H1 (cell line): Measurements from ENCODE around the gene SEMA3D. TPM values are rescaled to one million over a fixed set of nuclear protein-coding genes. Genes with fewer than 3 reads are reported as not detected.

ENCODE experiments used
- CTCF ChIA-PET: fragments of 300-600 bp; sonication (Branson Sonifier 250); formaldehyde crosslinking; loops from one replicate; lab custom pipeline; 2021; ENCODE audit not compliant: partially characterized antibody; lab: Charles Lee
- POLR2A ChIA-PET: fragments of 300-600 bp; sonication (Branson Sonifier 250); formaldehyde crosslinking; loops from one replicate; lab custom pipeline; 2021; ENCODE audit warnings: inconsistent platforms; ENCODE audit not compliant: partially characterized antibody; lab: Charles Lee
- DNase-seq, 2 experiments: peaks; one replicate each; pipeline versions ENCODE4 v3.0.0 to v3.0.0-alpha.2; 2010 to 2022; ENCODE audit warnings: low spot score in 2 of 2, low read depth in 1 of 2, mixed read lengths in 1 of 2
- FAIRE-seq: peaks from 2 replicates; lab custom pipeline; 2011; peaks lifted over from hg19 to GRCh38; lab: Jason Lieb, UNC
- H2AFZ ChIP-seq: 2 replicates; pipeline ENCODE4 v1.8.1; 2012; ENCODE audit warnings: low read length, inconsistent platforms
- H2AK5ac ChIP-seq: 2 replicates; pipeline ENCODE4 v1.6.1; 2013; ENCODE audit warnings: low read depth, low read length
- H2BK120ac ChIP-seq: replicated peaks from 2 replicates; pipeline ENCODE3; 2013; ENCODE audit warnings: low read depth, low read length, inconsistent platforms
- H2BK12ac ChIP-seq: 2 replicates; pipeline ENCODE4 v1.6.1; 2013; ENCODE audit warnings: low read depth, low read length
- H2BK15ac ChIP-seq: 2 replicates; pipeline ENCODE4 v1.6.1; 2013; ENCODE audit warnings: low read length
- H2BK20ac ChIP-seq: 2 replicates; pipeline ENCODE4 v1.6.1; 2013; ENCODE audit warnings: low read length
- H2BK5ac ChIP-seq: 2 replicates; pipeline ENCODE4 v1.6.1; 2013; ENCODE audit warnings: low read depth, low read length
- H3K14ac ChIP-seq: 2 replicates; pipeline ENCODE4 v1.6.1; 2013; ENCODE audit warnings: inconsistent platforms; ENCODE audit not compliant: insufficient read length
- H3K18ac ChIP-seq: 2 replicates; pipeline ENCODE4 v1.6.1; 2013; ENCODE audit warnings: low read length; ENCODE audit errors: extremely low read depth
- H3K23ac ChIP-seq: 2 replicates; pipeline ENCODE4 v1.6.1; 2013; ENCODE audit warnings: inconsistent platforms; ENCODE audit not compliant: insufficient read length
- H3K23me2 ChIP-seq: 2 replicates; pipeline ENCODE4 v1.6.1; 2013; ENCODE audit warnings: low read depth, low read length
- H3K27ac ChIP-seq: 2 replicates; pipeline ENCODE4 v1.6.1; 2011; ENCODE audit warnings: low read depth, low read length, inconsistent platforms
- H3K27me3 ChIP-seq, 4 experiments: replicated peaks in 1 of 4; 1 replicate in 1 of 4; 2 replicates in 3 of 4; pipeline versions ENCODE4 v1.6.1 to v1.8.1; 2011 to 2013; ENCODE audit warnings: low read length in 3 of 4, mild to moderate bottlenecking in 3 of 4, inconsistent platforms in 2 of 4, mixed read lengths in 2 of 4, moderate library complexity in 1 of 4; ENCODE audit not compliant: control insufficient read depth in 3 of 4, insufficient read depth in 3 of 4; ENCODE audit errors: extremely low read depth in 1 of 4
- H3K36me3 ChIP-seq, 4 experiments: 2 replicates each; pipeline versions ENCODE4 v1.6.1 to v1.8.1; 2011 to 2013; ENCODE audit warnings: mild to moderate bottlenecking in 4 of 4, low read length in 3 of 4, moderate library complexity in 2 of 4, control low read depth in 1 of 4, inconsistent platforms in 1 of 4; ENCODE audit not compliant: insufficient read depth in 4 of 4, control insufficient read depth in 2 of 4
- H3K4ac ChIP-seq: replicated peaks from 2 replicates; pipeline ENCODE3; 2013; ENCODE audit warnings: low read length, low read depth, mixed read lengths, inconsistent platforms; ENCODE audit not compliant: insufficient read length
- H3K4me1 ChIP-seq, 4 experiments: replicated peaks in 1 of 4; 1 replicate in 1 of 4; 2 replicates in 3 of 4; pipeline versions ENCODE4 v1.6.1 to v1.8.1; 2011 to 2013; ENCODE audit warnings: low read length in 3 of 4, inconsistent platforms in 2 of 4, mixed read lengths in 1 of 4; ENCODE audit not compliant: insufficient read depth in 4 of 4, control insufficient read depth in 3 of 4
- H3K4me2 ChIP-seq, 2 experiments: 2 replicates each; pipeline versions ENCODE4 v1.6.1 to v1.8.1; 2011 to 2013; ENCODE audit warnings: low read depth in 2 of 2, low read length in 2 of 2, control low read depth in 1 of 2, inconsistent platforms in 1 of 2, mild to moderate bottlenecking in 1 of 2; ENCODE audit not compliant: insufficient read depth in 1 of 2
- H3K4me3 ChIP-seq, 4 experiments: fragments of 200-600, 300-600 bp in 1 of 4; sonication (generic), shearing (Covaris generic), sonication (Bioruptor Twin) in 1 of 4; 2 replicates each; pipeline versions ENCODE4 v1.5.1 to v1.8.1; 2011 to 2016; ENCODE audit warnings: low read length in 4 of 4, low read depth in 3 of 4, control low read depth in 2 of 4, inconsistent platforms in 2 of 4, mild to moderate bottlenecking in 2 of 4, mixed read lengths in 1 of 4, moderate library complexity in 1 of 4; ENCODE audit not compliant: insufficient read depth in 2 of 4; ENCODE audit errors: extremely low read depth in 1 of 4
- H3K56ac ChIP-seq: replicated peaks from 2 replicates; pipeline ENCODE3; 2013; ENCODE audit warnings: low read depth, mild to moderate bottlenecking, mixed read lengths, low read length, inconsistent platforms; ENCODE audit not compliant: insufficient read length
- H3K79me1 ChIP-seq: 2 replicates; pipeline ENCODE4 v1.6.1; 2013; ENCODE audit warnings: low read depth, low read length, control low read depth
- H3K79me2 ChIP-seq, 2 experiments: 2 replicates each; pipeline versions ENCODE4 v1.6.1 to v1.8.1; 2012 to 2013; ENCODE audit warnings: low read length in 2 of 2, mild to moderate bottlenecking in 2 of 2, inconsistent platforms in 1 of 2; ENCODE audit not compliant: insufficient read depth in 2 of 2, control insufficient read depth in 1 of 2
- H3K9ac ChIP-seq, 4 experiments: replicated peaks in 1 of 4; 1 replicate in 1 of 4; 2 replicates in 3 of 4; pipeline versions ENCODE4 v1.6.1 to v1.8.1; 2011 to 2013; ENCODE audit warnings: low read depth in 3 of 4, low read length in 3 of 4, control low read depth in 2 of 4, mild to moderate bottlenecking in 2 of 4, moderate library complexity in 2 of 4, inconsistent platforms in 1 of 4; ENCODE audit errors: extremely low read depth in 1 of 4
- H3K9me3 ChIP-seq, 2 experiments: 2 replicates each; pipeline versions ENCODE4 v1.6.1 to v1.8.1; 2012 to 2013; ENCODE audit warnings: mild to moderate bottlenecking in 2 of 2, moderate library complexity in 2 of 2, control low read depth in 1 of 2, inconsistent platforms in 1 of 2, low read depth in 1 of 2, low read length in 1 of 2, mixed read lengths in 1 of 2; ENCODE audit not compliant: insufficient read depth in 2 of 2
- H4K20me1 ChIP-seq, 2 experiments: replicated peaks in 1 of 2; 2 replicates each; pipeline versions ENCODE3 to v1.8.1; 2011 to 2013; ENCODE audit warnings: inconsistent platforms in 2 of 2, low read length in 2 of 2, mild to moderate bottlenecking in 1 of 2; ENCODE audit not compliant: insufficient read depth in 2 of 2, control insufficient read depth in 1 of 2
- H4K5ac ChIP-seq: 2 replicates; pipeline ENCODE4 v1.6.1; 2013; ENCODE audit warnings: low read length, low read depth, mixed read lengths, inconsistent platforms; ENCODE audit not compliant: insufficient read length
- H4K8ac ChIP-seq: 2 replicates; pipeline ENCODE4 v1.8.0; 2013; ENCODE audit warnings: mild to moderate bottlenecking, moderate library complexity, low read length, inconsistent platforms; ENCODE audit not compliant: insufficient read depth; ENCODE audit errors: extremely low read depth
- H4K91ac ChIP-seq: replicated peaks from 2 replicates; pipeline ENCODE3; 2013; ENCODE audit warnings: low read length, mixed read lengths, inconsistent platforms; ENCODE audit not compliant: insufficient read length
- SUZ12 ChIP-seq: fragments of 200-600 bp; sonication (generic); IDR thresholded peaks from 2 replicates; pipeline ENCODE4 v1.6.1; 2012; ENCODE audit warnings: mild to moderate bottlenecking, inconsistent platforms, low read length, moderate library complexity, mixed read lengths
- WGBS, 2 experiments: shearing (Covaris generic) in 1 of 2; methylation state at CpG; one replicate each; pipeline versions ENCODE4 v1.1.6 to v1.1.7; 2013 to 2015; ENCODE audit warnings: low lambda C conversion rate in 2 of 2, mixed read lengths in 2 of 2, inconsistent platforms in 1 of 2, low coverage in 1 of 2, missing lambda C conversion rate in 1 of 2; ENCODE audit not compliant: insufficient replicate concordance in 2 of 2, insufficient coverage in 1 of 2, insufficient read length in 1 of 2; ENCODE audit errors: extremely low coverage in 1 of 2, missing lambda C conversion rate in 1 of 2; 5-methylcytosine and 5-hydroxymethylcytosine counted together
- polyA plus RNA-seq, 7 experiments: library from polyadenylated mRNA; depleted of rRNA in 3 of 7; stranded (reverse) in 5 of 7; unstranded in 2 of 7; fragments of >200 nt in 5 of 7; fragments of 200-250 nt in 2 of 7; gene quantifications; 1 replicate in 5 of 7; 2 replicates in 1 of 7; 4 replicates in 1 of 7; pipeline versions ENCODE4 v1.2.1 to v1.2.3, GENCODE V29; 2011 to 2013; ENCODE audit warnings: missing spikeins in 2 of 7, mixed read lengths in 2 of 7
- total RNA-seq: library from RNA; stranded (reverse); fragmentation: NEBNext Ultra II Directional; extraction: Animal tissue kit (Norgen Biotek cat#: 25700); gene quantifications from 2 replicates; pipeline ENCODE4 v1.2.1, GENCODE V29; 2021

Gene SEMA3D
- total and polyA plus RNA-seq, 2 of the 8 experiments (the other 6 are each of a cell fraction or from before 2014, with no cell fraction given): 1.6 to 3.5 TPM

GRCh38 chr7:85074992-85075391, 111.9 kb downstream of the SEMA3D start:
- no peak overlapping the region for H3K4me2 ChIP-seq
- no peak overlapping the region for H3K14ac ChIP-seq
- H3K18ac ChIP-seq: no peak overlapping the region
- no peaks in the 10 kb centered on the region for H3K23me2 ChIP-seq
- H3K79me1 ChIP-seq: no peaks in the 10 kb centered on the region
- H3K9ac ChIP-seq: no peak overlapping the region
- no peak overlapping the region for H2BK12ac ChIP-seq
- no peak overlapping the region for H2AFZ ChIP-seq
- CTCF ChIA-PET: interaction anchor here (0.7 kb wide), 1 partner anchor 1434 kb away, joined by 3 read pairs; no protein-coding TSS in a partner anchor
- POLR2A ChIA-PET: no interaction called here
- TF ChIP-seq SUZ12: no peak
- H2BK120ac ChIP-seq: no peak overlapping the region
- peaks cover 0 to 1% (median 0%) of the 10 kb centered on the region in 4 experiments; a peak in 1 of 7 replicates for H3K27me3 ChIP-seq
- no peaks in the 10 kb centered on the region for H3K36me3 ChIP-seq
- H3K79me2 ChIP-seq: no peaks in the 10 kb centered on the region
- H3K4ac ChIP-seq: no peak overlapping the region
- H2BK15ac ChIP-seq: no peak overlapping the region
- WGBS, 2 experiments: 96% methylated on average over 2 of the region's 2 CpGs; no CpG with 5 or more reads in 1 of the 2 experiments
- no peak overlapping the region for H4K91ac ChIP-seq
- H3K27ac ChIP-seq: no peak overlapping the region
- no peak overlapping the region for H2BK5ac ChIP-seq
- no peak overlapping the region for H4K5ac ChIP-seq
- H3K4me1 ChIP-seq: peaks cover 0 to 3% (median 0%) of the 10 kb centered on the region in 4 experiments; a peak in 1 of 7 replicates
- H4K8ac ChIP-seq: no peak overlapping the region
- no peaks in the 10 kb centered on the region for H4K20me1 ChIP-seq
- FAIRE-seq: no peak
- no peaks in the 10 kb centered on the region for H3K9me3 ChIP-seq
- H2BK20ac ChIP-seq: no peak overlapping the region
- H3K56ac ChIP-seq: no peak overlapping the region
- no peak overlapping the region for H2AK5ac ChIP-seq
- no peak overlapping the region for H3K23ac ChIP-seq
- no peak overlapping the region for H3K4me3 ChIP-seq
- no peak for DNase-seq
